ENCODE results near the gene ADARB1.
A peak's percentile ranks its signal among the peaks of the same experiment; 100 is the strongest.

Gene ADARB1

DNA sequence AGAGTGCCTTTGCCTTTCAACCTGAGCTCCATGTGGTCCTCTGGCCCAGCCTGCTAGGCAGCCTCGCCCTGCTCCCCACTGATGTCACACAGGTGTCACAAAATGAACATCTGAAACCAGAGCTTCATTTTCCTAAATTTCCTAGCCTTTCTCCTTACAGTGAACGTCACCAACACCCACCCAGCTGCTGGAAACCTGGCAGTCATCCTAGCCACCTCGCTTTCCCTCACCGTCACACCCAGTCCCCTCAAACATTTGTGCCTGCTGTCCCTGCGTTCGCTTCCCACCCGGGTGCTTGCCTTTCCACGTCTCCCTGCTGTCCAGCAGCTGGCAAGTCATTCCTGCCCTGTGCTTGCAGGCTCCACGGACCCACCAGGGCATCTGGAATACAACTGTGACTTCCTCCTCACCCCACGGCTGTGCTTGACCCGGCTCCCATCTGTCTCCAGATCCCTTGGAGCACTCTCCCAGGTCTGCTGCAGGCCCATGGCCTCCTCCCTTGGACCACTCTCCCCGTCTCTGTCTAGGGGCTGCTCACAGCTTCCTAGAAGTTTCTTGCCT lies 23.5 kb downstream of the ADARB1 start:
- TF ChIP-seq, protein P1, sequence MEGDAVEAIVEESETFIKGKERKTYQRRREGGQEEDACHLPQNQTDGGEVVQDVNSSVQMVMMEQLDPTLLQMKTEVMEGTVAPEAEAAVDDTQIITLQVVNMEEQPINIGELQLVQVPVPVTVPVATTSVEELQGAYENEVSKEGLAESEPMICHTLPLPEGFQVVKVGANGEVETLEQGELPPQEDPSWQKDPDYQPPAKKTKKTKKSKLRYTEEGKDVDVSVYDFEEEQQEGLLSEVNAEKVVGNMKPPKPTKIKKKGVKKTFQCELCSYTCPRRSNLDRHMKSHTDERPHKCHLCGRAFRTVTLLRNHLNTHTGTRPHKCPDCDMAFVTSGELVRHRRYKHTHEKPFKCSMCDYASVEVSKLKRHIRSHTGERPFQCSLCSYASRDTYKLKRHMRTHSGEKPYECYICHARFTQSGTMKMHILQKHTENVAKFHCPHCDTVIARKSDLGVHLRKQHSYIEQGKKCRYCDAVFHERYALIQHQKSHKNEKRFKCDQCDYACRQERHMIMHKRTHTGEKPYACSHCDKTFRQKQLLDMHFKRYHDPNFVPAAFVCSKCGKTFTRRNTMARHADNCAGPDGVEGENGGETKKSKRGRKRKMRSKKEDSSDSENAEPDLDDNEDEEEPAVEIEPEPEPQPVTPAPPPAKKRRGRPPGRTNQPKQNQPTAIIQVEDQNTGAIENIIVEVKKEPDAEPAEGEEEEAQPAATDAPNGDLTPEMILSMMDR (IDR thresholded peaks at IDR 0.05; ENCODE audit: insufficient read depth, missing control alignments), result no peak
- DNase-seq (ENCODE audit: insufficient read length, low spot score), result no peak
- no peak for FAIRE-seq

DNA sequence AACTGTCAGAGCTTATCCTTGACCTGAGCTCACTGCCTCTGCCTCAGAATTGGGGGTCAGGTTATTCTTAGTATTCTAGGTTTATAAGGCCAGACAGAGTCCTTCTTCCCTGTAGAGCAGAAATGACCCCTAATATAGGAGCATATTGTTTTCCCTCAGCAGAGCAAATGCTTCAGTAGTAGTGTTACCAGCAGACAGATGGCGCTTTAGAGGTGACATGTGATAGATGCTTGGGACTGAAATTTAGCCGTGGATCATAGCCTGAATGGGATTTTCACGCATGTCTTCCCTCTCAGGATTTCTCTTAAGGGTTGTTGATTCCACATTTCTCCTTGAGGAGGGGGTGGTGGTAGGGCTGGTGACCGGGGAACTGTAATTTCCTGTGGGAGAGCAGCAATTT lies 24.5 kb downstream of the ADARB1 start:
- DNase-seq (ENCODE audit: insufficient read length, low spot score) (peak; percentile 55), FAIRE-seq (no peak)
- TF ChIP-seq, protein P1 (IDR thresholded peaks at IDR 0.05; ENCODE audit: insufficient read depth, missing control alignments), result peak; percentile 72

DNA sequence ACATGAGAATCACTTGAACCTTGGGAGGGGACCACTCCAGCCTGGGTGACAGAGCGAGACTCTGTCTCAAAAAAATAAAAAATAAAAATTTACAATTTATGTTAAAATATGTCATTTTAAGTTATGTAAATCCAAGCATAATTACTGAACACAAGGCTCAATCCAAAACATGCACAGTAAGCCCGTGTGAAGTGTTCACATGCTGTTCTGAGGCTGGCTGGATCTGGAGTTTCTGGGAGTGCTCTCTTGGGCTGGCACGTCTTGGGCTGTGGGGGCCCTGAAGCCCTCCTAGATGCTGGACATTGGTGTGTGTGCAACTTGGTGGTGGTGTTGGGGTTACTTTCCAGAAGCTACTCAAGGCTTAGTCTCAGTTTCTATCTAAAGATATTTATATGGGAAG lies 25.2 kb downstream of the ADARB1 start:
- TF ChIP-seq, protein P1 (IDR thresholded peaks at IDR 0.05; ENCODE audit: insufficient read depth, missing control alignments), result no peak
- DNase-seq (ENCODE audit: insufficient read length, low spot score) (no peak), FAIRE-seq (no peak)

DNA sequence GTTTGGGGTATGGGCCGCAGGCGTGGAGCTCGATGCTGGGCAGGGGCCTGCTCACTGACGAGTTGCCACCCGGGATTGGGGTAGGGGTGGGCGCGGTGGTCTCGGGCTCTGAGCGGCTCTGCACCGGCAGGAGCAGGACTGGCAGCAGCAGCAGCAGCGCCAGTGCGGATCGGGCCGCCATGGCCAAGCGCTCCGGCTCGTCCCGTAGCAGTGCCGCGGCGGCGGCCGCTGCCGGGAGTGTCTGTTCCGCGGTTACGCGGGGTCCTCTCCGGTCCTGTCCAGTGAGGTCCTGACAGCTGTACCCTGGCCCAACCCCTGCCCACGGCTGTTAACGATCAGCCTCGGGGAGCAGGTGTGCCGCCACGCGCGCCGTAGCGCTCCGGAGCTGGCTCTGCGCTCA lies 26.5 kb downstream of the ADARB1 start:
- DNase-seq (ENCODE audit: insufficient read length, low spot score) (no peak), FAIRE-seq (no peak)
- TF ChIP-seq, protein P1 (IDR thresholded peaks at IDR 0.05; ENCODE audit: insufficient read depth, missing control alignments), result no peak

DNA sequence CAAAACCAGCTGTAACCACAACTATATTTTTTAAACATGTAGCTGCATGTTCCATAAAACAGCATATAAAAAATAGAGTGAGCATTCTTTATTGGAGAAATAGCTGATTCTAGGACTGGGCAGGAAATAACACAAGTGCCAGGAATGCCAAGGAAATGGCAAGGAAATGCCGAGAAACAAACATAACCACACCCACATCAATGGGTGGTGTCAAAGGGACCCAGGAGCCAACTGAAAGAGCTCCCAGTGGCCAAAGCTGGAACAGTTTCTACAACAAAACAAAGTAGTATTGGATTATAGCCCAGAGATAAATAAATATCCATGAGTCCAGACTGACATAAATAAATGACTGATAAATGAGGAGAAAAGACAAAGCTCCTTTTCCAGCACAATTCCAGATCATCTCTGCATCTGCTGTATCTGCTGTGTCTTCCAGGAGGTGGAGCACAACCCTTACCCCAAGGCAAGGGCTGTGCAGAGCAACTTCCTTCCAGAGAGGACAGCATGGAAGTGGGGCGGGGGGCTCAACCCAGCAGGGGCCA lies 28.1 kb downstream of the ADARB1 start:
- FAIRE-seq, result no peak
- DNase-seq (ENCODE audit: insufficient read length, low spot score), result no peak
- TF ChIP-seq, protein P1 (IDR thresholded peaks at IDR 0.05; ENCODE audit: insufficient read depth, missing control alignments), result no peak

DNA sequence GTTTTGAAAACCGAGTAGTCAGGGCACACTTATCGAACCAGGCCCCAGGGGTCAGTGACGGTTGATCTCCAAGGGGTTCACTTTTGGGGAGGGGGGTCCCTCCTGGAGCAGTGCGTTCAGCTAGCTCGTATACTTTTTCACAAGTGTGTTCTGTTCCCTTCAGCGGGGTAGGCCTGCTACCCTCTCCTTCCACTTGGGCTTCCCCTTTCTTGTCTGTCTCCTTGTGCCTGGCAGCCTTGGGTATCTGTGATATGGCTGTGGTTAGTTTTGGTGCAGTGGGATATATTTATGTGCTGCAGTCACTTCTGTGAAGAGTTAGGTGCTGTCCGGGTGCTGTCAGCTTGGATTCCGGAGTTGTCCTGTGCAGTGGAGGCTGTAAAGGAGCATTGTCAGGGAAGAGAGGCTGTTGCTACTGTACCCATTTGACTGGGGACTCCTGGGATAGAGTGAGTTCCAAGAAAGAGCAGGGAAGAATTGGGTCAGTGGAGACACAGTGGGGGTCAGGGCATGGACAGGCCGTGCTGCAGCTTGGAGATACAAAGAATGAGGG lies 29.7 kb downstream of the ADARB1 start:
- FAIRE-seq, result no peak
- TF ChIP-seq, protein P1 (IDR thresholded peaks at IDR 0.05; ENCODE audit: insufficient read depth, missing control alignments), result no peak
- DNase-seq (ENCODE audit: insufficient read length, low spot score), result no peak

DNA sequence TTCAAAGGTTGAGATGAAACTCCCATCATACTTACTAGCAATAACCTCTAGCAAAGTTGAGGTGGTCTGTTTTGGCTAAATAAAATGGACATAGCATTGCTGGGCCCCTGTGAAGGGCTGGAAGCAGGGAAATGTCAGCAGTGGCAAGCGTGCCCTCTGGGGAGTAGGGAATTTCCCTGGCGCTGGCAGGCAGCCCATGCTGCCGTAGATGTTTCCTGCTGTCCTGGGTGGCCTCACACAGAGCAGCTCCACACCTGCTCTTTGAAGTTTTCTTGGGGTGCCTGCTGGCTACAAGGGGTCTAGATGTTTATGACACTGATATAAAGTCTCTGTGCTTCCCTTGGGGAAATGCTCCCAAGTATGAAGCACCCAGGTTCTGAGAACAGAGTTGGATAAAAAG lies 30.2 kb downstream of the ADARB1 start:
- no peak for DNase-seq (ENCODE audit: insufficient read length, low spot score)
- no peak for FAIRE-seq
- TF ChIP-seq, protein P1 (IDR thresholded peaks at IDR 0.05; ENCODE audit: insufficient read depth, missing control alignments), result no peak
